ENCODE results near the gene ARHGEF10L. TPM values are rescaled to one million over a fixed set of nuclear protein-coding genes. Genes with fewer than 3 reads are reported as not detected.

Gene ARHGEF10L
- polyA plus RNA-seq, 1 donor (not counting 4 experiments of a cell fraction or from before 2014, with no cell fraction given): 2.4 TPM

DNA sequence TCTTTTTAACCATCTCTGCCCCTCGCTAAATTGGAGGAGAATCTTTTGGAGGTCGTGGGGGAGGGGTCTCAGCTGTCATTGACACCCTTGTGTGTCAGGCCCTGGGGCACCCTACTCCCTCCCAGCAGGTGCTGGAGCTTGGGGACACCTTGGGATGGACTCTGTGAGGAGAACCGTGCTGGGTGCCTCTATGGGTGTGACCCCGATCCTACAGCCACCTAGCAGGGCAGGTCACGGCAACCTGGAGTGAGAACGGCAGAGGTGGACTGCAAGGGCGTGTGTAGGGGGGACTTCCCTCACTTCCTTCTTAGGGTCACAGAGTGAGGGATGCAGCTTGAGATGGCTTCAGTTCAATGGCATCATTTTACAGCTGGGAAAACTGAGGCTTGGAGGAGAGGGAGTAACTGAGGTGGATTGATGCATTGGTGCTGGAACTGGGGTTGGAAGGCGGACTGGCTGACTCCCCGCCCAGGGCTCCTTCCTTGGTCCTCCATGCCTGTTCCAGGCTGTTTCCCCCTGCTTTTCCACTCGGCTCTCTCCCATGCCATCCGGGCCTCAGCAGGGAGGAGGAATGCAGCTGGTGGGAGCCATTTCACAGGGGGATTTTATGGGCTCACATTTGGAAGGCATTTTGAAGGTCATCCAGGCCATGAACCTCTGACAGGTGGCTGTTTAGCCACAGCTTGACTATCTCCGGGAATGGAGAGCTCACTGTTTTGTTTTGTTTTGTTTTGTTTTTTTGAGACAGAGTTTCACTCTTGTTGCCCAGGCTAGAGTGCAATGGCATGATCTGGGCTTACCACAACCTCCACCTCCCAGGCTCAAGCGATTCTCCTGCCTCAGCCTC lies 18.8 kb upstream of the ARHGEF10L start:
- Histone ChIP-seq H3K27ac (ENCODE audit: control insufficient read depth, insufficient read depth, low read length) (no peak overlapping the region), H3K4me2 (ENCODE audit: control insufficient read depth, extremely low read depth, insufficient read depth, low read depth, low read length) (peak overlapping the region; percentile 56), H2AFZ (ENCODE audit: control insufficient read depth, low read length) (peak overlapping the region; percentile 57)

GRCh38 chr1:17521946-17522612 lies 17.4 kb upstream of the ARHGEF10L start:
- Histone ChIP-seq H3K79me2 (ENCODE audit: control insufficient read depth, insufficient read depth, low read length) (no peaks in the 10 kb centered on the region), H3K4me2 (ENCODE audit: control insufficient read depth, extremely low read depth, insufficient read depth, low read depth, low read length) (no peak overlapping the region), H3K9me3 (ENCODE audit: control insufficient read depth, low read depth, low read length) (no peaks in the 10 kb centered on the region), H4K20me1 (ENCODE audit: control insufficient read depth, extremely low read depth, insufficient read depth, low read length) (no peaks in the 10 kb centered on the region), H3K9me1 (ENCODE audit: control insufficient read depth, extremely low read depth, insufficient read depth, low read length) (no peaks in the 10 kb centered on the region), H2AFZ (ENCODE audit: control insufficient read depth, low read length) (no peak overlapping the region), H3K36me3 (ENCODE audit: control insufficient read depth in 2 of 2, extremely low read depth in 1 of 2, insufficient read depth in 2 of 2, low read length in 2 of 2) (no peaks in the 10 kb centered on the region), H3K9ac (ENCODE audit: control insufficient read depth, extremely low read depth, insufficient read depth, low read length) (no peak overlapping the region), H3K27ac (ENCODE audit: control insufficient read depth, insufficient read depth, low read length) (no peak overlapping the region), H3K4me1 (ENCODE audit: control insufficient read depth, extremely low read depth, insufficient read depth, low read length) (peaks cover 14% of the 10 kb centered on the region), H3K4me3 (ENCODE audit: control insufficient read depth in 2 of 3, extremely low read depth in 1 of 3, insufficient read depth in 2 of 3, low read depth in 1 of 3, low read length in 3 of 3) (no peak overlapping the region), H3K27me3 (ENCODE audit: control insufficient read depth, extremely low read depth, insufficient read depth, low read length) (no peaks in the 10 kb centered on the region)
- FAIRE-seq (no peak), DNase-seq (ENCODE audit: low read depth, low spot score) (no peak)
- no peak for TF ChIP-seq CTCF (optimal IDR thresholded peaks at IDR 0.05 in 1 of 3, IDR thresholded peaks at IDR 0.05 in 1 of 3, conservative IDR thresholded peaks at IDR 0.05 in 1 of 3; ENCODE audit: extremely low read depth in 1 of 3, insufficient read depth in 2 of 3, low read length in 3 of 3)
- no peak for TF ChIP-seq EZH2 (IDR thresholded peaks at IDR 0.05; ENCODE audit: low read length)
- dilution Hi-C loops (cut with MboI; ENCODE audit: extremely low pct_ligation_motif_present, low sequenced_read_pairs): no loop called here

More for the DNA sequence above, 18.8 kb upstream of the ARHGEF10L start:
- no peaks in the 10 kb centered on the region for H3K27me3 ChIP-seq (ENCODE audit: control insufficient read depth, extremely low read depth, insufficient read depth, low read length)
- peaks cover 14% of the 10 kb centered on the region for H3K4me1 ChIP-seq (ENCODE audit: control insufficient read depth, extremely low read depth, insufficient read depth, low read length)
- DNase-seq (ENCODE audit: low read depth, low spot score) (no peak), FAIRE-seq (no peak)
- no peaks in the 10 kb centered on the region for H3K9me3 ChIP-seq (ENCODE audit: control insufficient read depth, low read depth, low read length)
- peak overlapping the region; percentile 31 to 48 (median 39) for H3K4me3 ChIP-seq (ENCODE audit: control insufficient read depth in 2 of 3, extremely low read depth in 1 of 3, insufficient read depth in 2 of 3, low read depth in 1 of 3, low read length in 3 of 3)
- H3K79me2 ChIP-seq (ENCODE audit: control insufficient read depth, insufficient read depth, low read length): no peaks in the 10 kb centered on the region
- dilution Hi-C loops (cut with MboI; ENCODE audit: extremely low pct_ligation_motif_present, low sequenced_read_pairs): no loop called here
- no peaks in the 10 kb centered on the region for H4K20me1 ChIP-seq (ENCODE audit: control insufficient read depth, extremely low read depth, insufficient read depth, low read length)
- peak overlapping the region; percentile 15 for H3K9ac ChIP-seq (ENCODE audit: control insufficient read depth, extremely low read depth, insufficient read depth, low read length)
- no peaks in the 10 kb centered on the region for H3K36me3 ChIP-seq (ENCODE audit: control insufficient read depth in 2 of 2, extremely low read depth in 1 of 2, insufficient read depth in 2 of 2, low read length in 2 of 2)
- no peak for TF ChIP-seq EZH2 (IDR thresholded peaks at IDR 0.05; ENCODE audit: low read length)
- no peak for TF ChIP-seq CTCF (optimal IDR thresholded peaks at IDR 0.05 in 1 of 3, IDR thresholded peaks at IDR 0.05 in 1 of 3, conservative IDR thresholded peaks at IDR 0.05 in 1 of 3; ENCODE audit: extremely low read depth in 1 of 3, insufficient read depth in 2 of 3, low read length in 3 of 3)
- no peaks in the 10 kb centered on the region for H3K9me1 ChIP-seq (ENCODE audit: control insufficient read depth, extremely low read depth, insufficient read depth, low read length)

Data from keratinocyte (primary cell).